HG02588 (cell line): ENCODE results near the gene LURAP1L.

Experiments used
- ATAC-seq: cut with Tn5 transposase; IDR thresholded peaks from one replicate; pipeline ENCODE4 v1.9.1; 2021; ENCODE audit warnings: mild to moderate bottlenecking, moderate library complexity; ENCODE audit not compliant: unreplicated experiment

LURAP1L gene

GRCh38 chr9:12812710-12813109 lies 37.9 kb downstream of the LURAP1L start:
- ATAC-seq: no peak

- no peak for ATAC-seq
Measured at GRCh38 chr9:12813533-12813932, 38.7 kb downstream of the LURAP1L start.

GRCh38 chr9:12813960-12814876 lies 39.4 kb downstream of the LURAP1L start:
- no peak for ATAC-seq

- ATAC-seq: no peak
Measured at GRCh38 chr9:12814877-12815237, 40.0 kb downstream of the LURAP1L start.

GRCh38 chr9:12815888-12816287 lies 41.1 kb downstream of the LURAP1L start:
- ATAC-seq: no peak

GRCh38 chr9:12816656-12817101 lies 41.9 kb downstream of the LURAP1L start:
- no peak for ATAC-seq

- ATAC-seq: no peak
Measured at GRCh38 chr9:12817702-12818101, 42.9 kb downstream of the LURAP1L start.

- no peak for ATAC-seq
Measured at GRCh38 chr9:12818431-12819000, 43.7 kb downstream of the LURAP1L start.

- ATAC-seq: peak; percentile 67
Measured at GRCh38 chr9:12819436-12820185, 44.8 kb downstream of the LURAP1L start.

- no peak for ATAC-seq
Measured at GRCh38 chr9:12822111-12822510, 47.3 kb downstream of the LURAP1L start.

- ATAC-seq: no peak
Measured at GRCh38 chr9:12826924-12827565, 52.2 kb downstream of the LURAP1L start.

- ATAC-seq: no peak
Measured at GRCh38 chr9:12833701-12834100, 58.9 kb downstream of the LURAP1L start.

GRCh38 chr9:12838546-12838945 lies 63.7 kb downstream of the LURAP1L start:
- ATAC-seq: no peak

GRCh38 chr9:12843735-12844134 lies 68.9 kb downstream of the LURAP1L start:
- no peak for ATAC-seq

- no peak for ATAC-seq
Measured at GRCh38 chr9:12846035-12846434, 71.2 kb downstream of the LURAP1L start.

- no peak for ATAC-seq
Measured at GRCh38 chr9:12847561-12847960, 72.7 kb downstream of the LURAP1L start.

GRCh38 chr9:12849486-12850003 lies 74.7 kb downstream of the LURAP1L start:
- no peak for ATAC-seq

GRCh38 chr9:12851341-12852090 lies 76.7 kb downstream of the LURAP1L start:
- ATAC-seq: no peak

- no peak for ATAC-seq
Measured at GRCh38 chr9:12853051-12853450, 78.2 kb downstream of the LURAP1L start.

- ATAC-seq: no peak
Measured at GRCh38 chr9:12854221-12854620, 79.4 kb downstream of the LURAP1L start.
